22Rv1 (cell line): ENCODE measurements around the gene MAP4K2.

Experiments
- ZFX ChIP-seq: fragments of 450-650 bp; IDR thresholded peaks from 2 replicates; pipeline ENCODE4 v1.6.1; 2017; ENCODE audit warnings: antibody characterized with exemption, borderline replicate concordance
- TF ChIP-seq, protein P1 (sequence below): fragments of 450-650 bp; IDR thresholded peaks from 2 replicates; pipeline ENCODE4 v1.5.1; 2017; ENCODE audit warnings: mild to moderate bottlenecking

DNA sequence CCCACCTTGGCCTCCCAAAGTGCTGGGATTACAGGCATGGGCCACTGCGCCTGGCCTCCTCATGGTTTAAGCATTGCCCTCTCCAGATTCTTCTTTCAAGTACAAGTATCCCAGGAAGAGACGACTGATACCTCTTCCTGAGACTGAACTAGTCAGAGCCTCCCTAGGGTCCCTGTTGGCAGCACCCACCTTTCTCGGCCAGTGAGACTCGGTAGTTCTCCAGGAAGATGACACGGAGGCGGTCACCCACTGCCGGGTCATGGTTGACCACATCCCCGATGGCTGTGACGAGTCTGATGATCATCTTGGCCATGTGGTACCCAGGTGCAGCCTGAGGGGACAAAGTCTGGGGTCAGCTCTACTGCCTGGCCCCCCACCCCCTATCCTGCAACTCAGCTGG, 51.9 kb downstream of the MAP4K2 start:
- TF ChIP-seq, protein P1, sequence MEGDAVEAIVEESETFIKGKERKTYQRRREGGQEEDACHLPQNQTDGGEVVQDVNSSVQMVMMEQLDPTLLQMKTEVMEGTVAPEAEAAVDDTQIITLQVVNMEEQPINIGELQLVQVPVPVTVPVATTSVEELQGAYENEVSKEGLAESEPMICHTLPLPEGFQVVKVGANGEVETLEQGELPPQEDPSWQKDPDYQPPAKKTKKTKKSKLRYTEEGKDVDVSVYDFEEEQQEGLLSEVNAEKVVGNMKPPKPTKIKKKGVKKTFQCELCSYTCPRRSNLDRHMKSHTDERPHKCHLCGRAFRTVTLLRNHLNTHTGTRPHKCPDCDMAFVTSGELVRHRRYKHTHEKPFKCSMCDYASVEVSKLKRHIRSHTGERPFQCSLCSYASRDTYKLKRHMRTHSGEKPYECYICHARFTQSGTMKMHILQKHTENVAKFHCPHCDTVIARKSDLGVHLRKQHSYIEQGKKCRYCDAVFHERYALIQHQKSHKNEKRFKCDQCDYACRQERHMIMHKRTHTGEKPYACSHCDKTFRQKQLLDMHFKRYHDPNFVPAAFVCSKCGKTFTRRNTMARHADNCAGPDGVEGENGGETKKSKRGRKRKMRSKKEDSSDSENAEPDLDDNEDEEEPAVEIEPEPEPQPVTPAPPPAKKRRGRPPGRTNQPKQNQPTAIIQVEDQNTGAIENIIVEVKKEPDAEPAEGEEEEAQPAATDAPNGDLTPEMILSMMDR: no peak
- TF ChIP-seq ZFX: no peak
